Common myeloid progenitor, CD34-positive (primary cell): Measurements from ENCODE around the gene RASL10B.

ENCODE experiments used
- CTCF ChIA-PET: fragments of 350-600 bp; sonication (Branson Sonifier 250); formaldehyde crosslinking; loops from one replicate; lab custom pipeline; 2021; ENCODE audit warnings: antibody characterized with exemption; lab: Charles Lee
- POLR2A ChIA-PET: fragments of 350-600 bp; sonication (Branson Sonifier 250); formaldehyde crosslinking; loops from one replicate; lab custom pipeline; 2021; ENCODE audit warnings: antibody characterized with exemption; lab: Charles Lee
- DNase-seq, 3 donors: peaks; one replicate each; pipeline versions ENCODE4 v3.0.0 to v3.0.0-alpha.2; 2013
- H3K27ac ChIP-seq, 2 experiments: 1 replicate in 1 of 2; 2 replicates in 1 of 2; pipeline ENCODE4 v1.7.0; 2013; ENCODE audit warnings: inconsistent platforms in 2 of 2, low read length in 2 of 2, mild to moderate bottlenecking in 2 of 2, low read depth in 1 of 2, moderate library complexity in 1 of 2; ENCODE audit not compliant: severe bottlenecking in 2 of 2, insufficient read depth in 1 of 2, poor library complexity in 1 of 2
- H3K27me3 ChIP-seq, 5 experiments: replicated peaks in 2 of 5; 1 replicate in 3 of 5; 2 replicates in 2 of 5; pipeline versions ENCODE4 v1.6.1 to v1.7.0; 2013; ENCODE audit warnings: low read length in 4 of 5, mild to moderate bottlenecking in 2 of 5, moderate library complexity in 2 of 5, inconsistent platforms in 1 of 5; ENCODE audit not compliant: insufficient read depth in 5 of 5, control insufficient read depth in 4 of 5
- H3K36me3 ChIP-seq, 4 experiments: 1 replicate in 2 of 4; 2 replicates in 2 of 4; pipeline versions ENCODE4 v1.6.1 to v1.7.0; 2013; ENCODE audit warnings: low read length in 3 of 4, control low read depth in 1 of 4, mild to moderate bottlenecking in 1 of 4; ENCODE audit not compliant: control insufficient read depth in 4 of 4, insufficient read depth in 4 of 4
- H3K4me1 ChIP-seq, 4 experiments: 1 replicate in 3 of 4; 2 replicates in 1 of 4; pipeline versions ENCODE4 v1.6.1 to v1.7.1; 2013; ENCODE audit warnings: low read length in 3 of 4, mild to moderate bottlenecking in 3 of 4, control low read depth in 1 of 4, inconsistent platforms in 1 of 4, moderate library complexity in 1 of 4; ENCODE audit not compliant: control insufficient read depth in 4 of 4, insufficient read depth in 4 of 4; ENCODE audit errors: control extremely low read depth in 1 of 4
- H3K4me3 ChIP-seq, 7 experiments: 1 replicate in 4 of 7; 2 replicates in 3 of 7; pipeline versions ENCODE4 v1.5.1 to v1.7.0; 2013; ENCODE audit warnings: mild to moderate bottlenecking in 7 of 7, low read length in 6 of 7, moderate library complexity in 6 of 7, inconsistent platforms in 2 of 7, low read depth in 2 of 7, control low read depth in 1 of 7; ENCODE audit not compliant: insufficient read depth in 4 of 7, control insufficient read depth in 1 of 7; ENCODE audit errors: extremely low read depth in 1 of 7
- H3K9me3 ChIP-seq, 5 experiments: 1 replicate in 4 of 5; 2 replicates in 1 of 5; pipeline versions ENCODE4 v1.6.1 to v1.7.1; 2013; ENCODE audit warnings: low read length in 4 of 5, mild to moderate bottlenecking in 2 of 5, inconsistent platforms in 1 of 5, low read depth in 1 of 5, moderate library complexity in 1 of 5; ENCODE audit not compliant: control insufficient read depth in 4 of 5, insufficient read depth in 2 of 5; ENCODE audit errors: control extremely low read depth in 1 of 5
- WGBS: methylation state at CpG from one replicate; pipeline ENCODE4 v1.1.5; 2013; ENCODE audit not compliant: insufficient coverage; 5-methylcytosine and 5-hydroxymethylcytosine counted together

RASL10B gene

GRCh38 chr17:35766903-35767510 lies 35.6 kb downstream of the RASL10B start:
- H3K4me1 ChIP-seq: peaks cover 1 to 23% (median 21%) of the 10 kb centered on the region in 4 experiments
- peak; percentile 50 to 73 (median 62) for DNase-seq
- 92% methylated on average over 2 of the region's 7 CpGs for WGBS
- no peaks in the 10 kb centered on the region for H3K36me3 ChIP-seq
- H3K27ac ChIP-seq: no peak overlapping the region
- CTCF ChIA-PET: interaction anchor here (0.6 to 24.9 kb wide), 15 partner anchors 8 to 154 kb away, joined by 3 to 482 read pairs (median 5); partner anchors contain the start of genes MMP28 and TAF15
- H3K9me3 ChIP-seq: no peaks in the 10 kb centered on the region
- POLR2A ChIA-PET: interaction anchor here (1.0 kb wide), 1 partner anchor 42 kb away, joined by 3 read pairs; the partner anchor contains the start of gene TAF15
- no peaks in the 10 kb centered on the region for H3K27me3 ChIP-seq
- no peak overlapping the region for H3K4me3 ChIP-seq

- H3K4me1 ChIP-seq: peaks cover 2 to 40% (median 38%) of the 10 kb centered on the region in 4 experiments
- no CpG with 5 or more reads among the region's 2 CpGs for WGBS
- no peaks in the 10 kb centered on the region for H3K9me3 ChIP-seq
- H3K27me3 ChIP-seq: no peaks in the 10 kb centered on the region
- CTCF ChIA-PET: interaction anchor here (1.1 to 24.9 kb wide), 8 partner anchors 8 to 43 kb away, joined by 4 to 482 read pairs (median 12); partner anchors contain the start of genes C17orf50, MMP28 and TAF15
- H3K27ac ChIP-seq: no peak overlapping the region
- DNase-seq: no peak
- H3K36me3 ChIP-seq: no peaks in the 10 kb centered on the region
- POLR2A ChIA-PET: no interaction called here
- H3K4me3 ChIP-seq: no peak overlapping the region
Observed at GRCh38 chr17:35768797-35769196, 37.4 kb downstream of the RASL10B start.

- Histone ChIP-seq H3K4me1 (peaks cover 2 to 44% (median 40%) of the 10 kb centered on the region in 4 experiments), H3K9me3 (no peaks in the 10 kb centered on the region), H3K27ac (no peak overlapping the region), H3K36me3 (no peaks in the 10 kb centered on the region), H3K27me3 (no peaks in the 10 kb centered on the region), H3K4me3 (no peak overlapping the region)
- ChIA-PET CTCF (interaction anchor here (1.1 to 24.9 kb wide), 6 partner anchors 9 to 42 kb away, joined by 3 to 482 read pairs (median 18); partner anchors contain the start of genes MMP28 and TAF15), POLR2A (no interaction called here)
- 98% methylated on average over 38 of the region's 48 CpGs for WGBS
- no peak for DNase-seq
Observed at GRCh38 chr17:35769895-35770486, 38.6 kb downstream of the RASL10B start.

- POLR2A ChIA-PET: no interaction called here
- H3K9me3 ChIP-seq: no peaks in the 10 kb centered on the region
- 83% methylated on average over 19 of the region's 20 CpGs for WGBS
- H3K36me3 ChIP-seq: peaks cover 0 to 3% (median 1%) of the 10 kb centered on the region in 4 experiments
- peak overlapping the region in 1 of 2 experiments; percentile 47 for H3K27ac ChIP-seq
- peak overlapping the region in 1 of 7 experiments; percentile 20 for H3K4me3 ChIP-seq
- no peaks in the 10 kb centered on the region for H3K27me3 ChIP-seq
- peaks cover 4 to 48% (median 38%) of the 10 kb centered on the region in 4 experiments for H3K4me1 ChIP-seq
- CTCF ChIA-PET: interaction anchor here (1.6 to 24.9 kb wide), 3 partner anchors 9 to 39 kb away, joined by 4 to 482 read pairs (median 18); partner anchors contain the start of gene TAF15
- no peak for DNase-seq
Observed at GRCh38 chr17:35773129-35773528, 41.7 kb downstream of the RASL10B start.

GRCh38 chr17:35773679-35774425 lies 42.4 kb downstream of the RASL10B start:
- peaks cover 3 to 5% (median 4%) of the 10 kb centered on the region in 4 experiments for H3K36me3 ChIP-seq
- peaks cover 4 to 48% (median 38%) of the 10 kb centered on the region in 4 experiments for H3K4me1 ChIP-seq
- H3K27ac ChIP-seq: peak overlapping the region in 1 of 2 experiments; percentile 47
- H3K9me3 ChIP-seq: no peaks in the 10 kb centered on the region
- 44% methylated on average over 9 of the region's 10 CpGs for WGBS
- no peaks in the 10 kb centered on the region for H3K27me3 ChIP-seq
- ChIA-PET CTCF (interaction anchor here (1.3 to 24.9 kb wide), 4 partner anchors 10 to 38 kb away, joined by 4 to 482 read pairs (median 11); partner anchors contain the start of gene TAF15), POLR2A (no interaction called here)
- DNase-seq: peak in 2 of 3 donors; percentile 55 to 63
- peak overlapping the region in 1 of 7 experiments; percentile 20 for H3K4me3 ChIP-seq

- ChIA-PET POLR2A (no interaction called here), CTCF (interaction anchor here (1.3 to 24.9 kb wide), 4 partner anchors 10 to 37 kb away, joined by 4 to 482 read pairs (median 11); partner anchors contain the start of gene TAF15)
- DNase-seq: no peak
- Histone ChIP-seq H3K4me1 (peaks cover 4 to 48% (median 38%) of the 10 kb centered on the region in 4 experiments), H3K4me3 (no peak overlapping the region), H3K36me3 (peaks cover 3 to 7% (median 4%) of the 10 kb centered on the region in 4 experiments), H3K27ac (no peak overlapping the region), H3K9me3 (no peaks in the 10 kb centered on the region), H3K27me3 (no peaks in the 10 kb centered on the region)
- WGBS: 100% methylated on average over 2 of the region's 5 CpGs
Observed at GRCh38 chr17:35774499-35774898, 43.1 kb downstream of the RASL10B start.
